Stimulated activated CD4-positive, alpha-beta T cell treated with anti-CD3 and anti-CD28 coated beads, Interleukin-1b, Interleukin-23, amount 100 ng/mL, for 48 hours (primary cell): Measurements from ENCODE around the gene NPTX1.
A peak's percentile ranks its signal among the peaks of the same experiment; 100 is the strongest.

ENCODE experiments used
- DNase-seq: peaks from one replicate; pipeline ENCODE4 v3.0.0-alpha.2; 2020

Gene NPTX1

GRCh38 chr17:80477647-80478478, 1.5 kb upstream of the NPTX1 start:
- DNase-seq: peak; percentile 37

GRCh38 chr17:80476877-80477646, 655 bp upstream of the NPTX1 start:
- DNase-seq: no peak

GRCh38 chr17:80474961-80475909, 1.2 kb downstream of the NPTX1 start:
- no peak for DNase-seq

- DNase-seq: no peak
Measured at GRCh38 chr17:80474231-80474960, 2.0 kb downstream of the NPTX1 start.

- DNase-seq: no peak
Measured at GRCh38 chr17:80473701-80474100, 2.7 kb downstream of the NPTX1 start.

GRCh38 chr17:80472996-80473395, 3.4 kb downstream of the NPTX1 start:
- no peak for DNase-seq

GRCh38 chr17:80471922-80472321, 4.5 kb downstream of the NPTX1 start:
- no peak for DNase-seq

GRCh38 chr17:80470603-80471002, 5.8 kb downstream of the NPTX1 start:
- DNase-seq: no peak

GRCh38 chr17:80469667-80470066, 6.7 kb downstream of the NPTX1 start:
- DNase-seq: no peak

- no peak for DNase-seq
Measured at GRCh38 chr17:80468781-80469493, 7.5 kb downstream of the NPTX1 start.

GRCh38 chr17:80468242-80468641, 8.2 kb downstream of the NPTX1 start:
- DNase-seq: no peak

GRCh38 chr17:80466188-80466705, 10.2 kb downstream of the NPTX1 start:
- no peak for DNase-seq

GRCh38 chr17:80465327-80465974, 11.0 kb downstream of the NPTX1 start:
- no peak for DNase-seq

GRCh38 chr17:80464486-80464885, 11.9 kb downstream of the NPTX1 start:
- no peak for DNase-seq

- DNase-seq: no peak
Measured at GRCh38 chr17:80463784-80464400, 12.5 kb downstream of the NPTX1 start.

GRCh38 chr17:80461528-80462160, 14.8 kb downstream of the NPTX1 start:
- DNase-seq: no peak

- no peak for DNase-seq
Measured at GRCh38 chr17:80460429-80460834, 16.0 kb downstream of the NPTX1 start.

- no peak for DNase-seq
Measured at GRCh38 chr17:80459234-80459633, 17.2 kb downstream of the NPTX1 start.

GRCh38 chr17:80458016-80458415, 18.4 kb downstream of the NPTX1 start:
- no peak for DNase-seq
